A673 (cell line): ENCODE results near the gene PLA2G4F. TPM values are rescaled to one million over a fixed set of nuclear protein-coding genes. Genes with fewer than 3 reads are reported as not detected.

Source experiments
- BruUV-seq: library from RNA; stranded (reverse); fragments of 400-500 nt; replicated peaks from 2 replicates; lab custom pipeline; 2021; lab: Mats Ljungman, UMichigan
- CTCF ChIA-PET: fragments of 300-600 bp; sonication (Branson Sonifier 250); formaldehyde crosslinking; loops from one replicate; lab custom pipeline; 2022; ENCODE audit warnings: antibody characterized with exemption; lab: Charles Lee
- POLR2A ChIA-PET: fragments of 300-600 bp; sonication (Branson Sonifier 250); formaldehyde crosslinking; loops from one replicate; lab custom pipeline; 2022; ENCODE audit warnings: antibody characterized with exemption; ENCODE audit not compliant: low non-redundant PET; lab: Charles Lee
- DNase-seq: peaks from one replicate; pipeline ENCODE4 v3.0.0-alpha.2; 2015; ENCODE audit warnings: low spot score
- H3K27ac ChIP-seq: fragments of 200-600 bp; sonication (generic); 2 replicates; pipeline ENCODE4 v1.5.1; 2016; ENCODE audit warnings: mixed run types, low read depth, mild to moderate bottlenecking, mixed read lengths, antibody characterized with exemption, low read length; ENCODE audit not compliant: poor library complexity, severe bottlenecking
- H3K27me3 ChIP-seq: fragments of 200-600 bp; sonication (generic); replicated peaks from 2 replicates; pipeline ENCODE4 v1.6.1; 2017; ENCODE audit warnings: mixed run types, low read depth, mild to moderate bottlenecking, mixed read lengths, antibody characterized with exemption, low read length; ENCODE audit not compliant: insufficient read depth, poor library complexity
- H3K36me3 ChIP-seq: fragments of 200-600 bp; sonication (generic); 2 replicates; pipeline ENCODE4 v1.6.1; 2016; ENCODE audit warnings: mixed run types, mild to moderate bottlenecking, mixed read lengths, antibody characterized with exemption, low read length; ENCODE audit not compliant: insufficient read depth, poor library complexity, severe bottlenecking
- H3K4me1 ChIP-seq: fragments of 200-600 bp; sonication (generic); 2 replicates; pipeline ENCODE4 v1.6.1; 2017; ENCODE audit warnings: mixed run types, mild to moderate bottlenecking, mixed read lengths, antibody characterized with exemption, low read length; ENCODE audit not compliant: insufficient read depth, poor library complexity, severe bottlenecking
- H3K4me3 ChIP-seq: fragments of 200-600 bp; sonication (generic); 2 replicates; pipeline ENCODE4 v1.5.1; 2016; ENCODE audit warnings: low read depth, mixed run types, mild to moderate bottlenecking, mixed read lengths, low read length; ENCODE audit not compliant: poor library complexity, severe bottlenecking
- H3K9me3 ChIP-seq: fragments of 200-600 bp; sonication (generic); 2 replicates; pipeline ENCODE4 v1.6.1; 2016; ENCODE audit warnings: mixed run types, low read depth, mild to moderate bottlenecking, mixed read lengths, antibody characterized with exemption, low read length; ENCODE audit not compliant: poor library complexity, severe bottlenecking
- EZH2 ChIP-seq: fragments of 200-600 bp; sonication (generic); IDR thresholded peaks from 2 replicates; pipeline ENCODE4 v1.6.1; 2017; ENCODE audit warnings: borderline replicate concordance, low read depth, mild to moderate bottlenecking, mixed read lengths, antibody characterized with exemption, low read length; ENCODE audit not compliant: poor library complexity, severe bottlenecking
- intact Hi-C: fragments of 100-400 bp; cut with micrococcal nuclease; formaldehyde crosslinking; loops from one replicate; pipeline ENCODE4 v1.10.0; 2022; ENCODE audit not compliant: unreplicated experiment
- total RNA-seq: library from RNA; stranded (reverse); gene quantifications from 2 replicates; pipeline ENCODE4 v1.2.3, GENCODE V29; 2021
- TF ChIP-seq, protein P1 (sequence below): fragments of 300-800, 200-600 bp; sonication (generic); conservative IDR thresholded peaks from 2 replicates; pipeline ENCODE4 v1.5.1; 2017; ENCODE audit warnings: low read depth, mild to moderate bottlenecking, antibody characterized with exemption, low read length, moderate library complexity, mixed read lengths

Gene PLA2G4F
- total RNA-seq, 1 experiment from 2014 or later, result not detected

DNA sequence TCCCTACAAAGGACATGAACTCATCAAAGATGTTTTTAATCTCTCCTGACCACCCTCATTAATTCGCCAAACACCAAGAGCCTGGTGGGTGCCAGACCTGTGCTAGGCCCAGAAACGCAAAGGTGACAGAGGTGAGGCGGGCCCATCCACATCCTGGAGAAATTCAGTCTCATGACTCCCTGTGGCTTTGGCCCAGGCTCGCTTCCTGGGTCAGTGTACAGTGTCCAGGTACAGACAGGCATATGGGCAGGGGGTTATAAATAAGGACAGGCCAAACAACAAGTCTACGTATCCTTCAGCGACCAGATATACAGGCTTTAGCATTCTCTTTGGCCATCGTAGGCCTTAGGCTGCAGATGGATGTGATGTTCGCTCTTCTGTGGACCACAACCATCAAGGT lies 945 bp upstream of the PLA2G4F start:
- Histone ChIP-seq H3K9me3 (no peaks in the 10 kb centered on the region), H3K4me3 (no peak overlapping the region), H3K4me1 (no peaks in the 10 kb centered on the region), H3K36me3 (peaks cover 17% of the 10 kb centered on the region), H3K27me3 (no peaks in the 10 kb centered on the region), H3K27ac (no peak overlapping the region)
- TF ChIP-seq, protein P1, sequence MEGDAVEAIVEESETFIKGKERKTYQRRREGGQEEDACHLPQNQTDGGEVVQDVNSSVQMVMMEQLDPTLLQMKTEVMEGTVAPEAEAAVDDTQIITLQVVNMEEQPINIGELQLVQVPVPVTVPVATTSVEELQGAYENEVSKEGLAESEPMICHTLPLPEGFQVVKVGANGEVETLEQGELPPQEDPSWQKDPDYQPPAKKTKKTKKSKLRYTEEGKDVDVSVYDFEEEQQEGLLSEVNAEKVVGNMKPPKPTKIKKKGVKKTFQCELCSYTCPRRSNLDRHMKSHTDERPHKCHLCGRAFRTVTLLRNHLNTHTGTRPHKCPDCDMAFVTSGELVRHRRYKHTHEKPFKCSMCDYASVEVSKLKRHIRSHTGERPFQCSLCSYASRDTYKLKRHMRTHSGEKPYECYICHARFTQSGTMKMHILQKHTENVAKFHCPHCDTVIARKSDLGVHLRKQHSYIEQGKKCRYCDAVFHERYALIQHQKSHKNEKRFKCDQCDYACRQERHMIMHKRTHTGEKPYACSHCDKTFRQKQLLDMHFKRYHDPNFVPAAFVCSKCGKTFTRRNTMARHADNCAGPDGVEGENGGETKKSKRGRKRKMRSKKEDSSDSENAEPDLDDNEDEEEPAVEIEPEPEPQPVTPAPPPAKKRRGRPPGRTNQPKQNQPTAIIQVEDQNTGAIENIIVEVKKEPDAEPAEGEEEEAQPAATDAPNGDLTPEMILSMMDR, result no peak
- TF ChIP-seq EZH2, result no peak
- ChIA-PET POLR2A (no interaction called here), CTCF (interaction anchor here (1.2 kb wide), 1 partner anchor 228 kb away, joined by 3 read pairs; no protein-coding TSS in a partner anchor)
- no peak for DNase-seq
- no TSS peak for BruUV-seq
- intact Hi-C loops, result no loop called here

DNA sequence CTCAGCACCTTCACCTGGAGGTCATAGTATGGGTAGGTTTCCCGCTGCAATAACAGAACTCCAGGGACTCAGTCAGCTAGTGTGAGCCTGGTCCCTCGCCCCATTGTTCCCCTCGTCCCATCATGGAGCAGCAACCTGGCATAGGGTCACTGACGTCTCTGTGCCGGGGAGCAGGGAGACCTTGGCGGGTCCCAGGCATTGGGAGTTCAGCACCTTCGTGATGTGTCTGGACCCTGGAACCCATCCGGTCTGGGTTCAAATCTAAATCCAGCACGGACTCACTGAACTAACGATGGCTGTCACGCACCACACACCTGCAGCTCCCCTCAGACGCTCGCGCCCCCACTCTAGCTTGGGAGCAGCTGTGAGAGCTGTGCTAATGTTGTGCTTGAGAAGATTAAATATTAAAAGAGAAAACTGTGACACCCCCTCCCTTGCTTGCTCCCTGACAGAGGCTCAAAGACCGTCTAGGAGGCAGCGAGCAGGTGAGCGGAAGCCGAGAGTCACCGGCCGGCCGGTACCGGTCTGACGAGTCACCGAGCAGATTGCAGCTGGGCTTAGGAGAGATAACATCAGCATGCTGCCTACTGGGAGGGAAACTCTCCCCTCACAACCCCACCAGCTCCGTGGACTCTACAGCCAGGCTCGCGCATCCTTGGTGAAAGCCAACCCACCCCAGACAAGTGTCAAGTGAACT lies 742 bp downstream of the PLA2G4F start:
- ChIA-PET CTCF (interaction anchor here (1.2 to 1.4 kb wide), 2 partner anchors 18 to 230 kb away, joined by 3 read pairs; no protein-coding TSS in a partner anchor), POLR2A (no interaction called here)
- intact Hi-C loops, result no loop called here
- no peak for TF ChIP-seq EZH2
- TF ChIP-seq, protein P1, result no peak
- no peak overlapping the region for H3K27ac ChIP-seq
- no TSS peak for BruUV-seq
- H3K27me3 ChIP-seq, result no peaks in the 10 kb centered on the region
- H3K9me3 ChIP-seq, result no peaks in the 10 kb centered on the region
- H3K4me3 ChIP-seq, result no peak overlapping the region
- H3K4me1 ChIP-seq, result no peaks in the 10 kb centered on the region
- H3K36me3 ChIP-seq, result peaks cover 7% of the 10 kb centered on the region
- no peak for DNase-seq

DNA sequence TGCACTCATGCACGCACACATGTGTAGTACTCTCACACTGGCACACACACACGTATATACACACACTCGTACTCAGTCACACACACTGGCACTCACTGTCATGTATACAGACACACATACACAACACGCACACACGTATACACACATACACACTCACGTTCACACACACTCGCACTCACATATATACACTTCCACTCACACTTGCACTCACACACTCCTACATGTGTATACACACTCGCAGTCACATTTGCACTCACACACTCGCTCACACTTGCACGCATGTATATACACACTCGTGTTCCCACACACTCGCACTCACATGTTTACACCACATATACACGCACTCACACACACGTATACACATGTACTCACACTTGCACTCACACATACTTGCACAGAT lies 1.5 kb downstream of the PLA2G4F start:
- H3K27me3 ChIP-seq, result no peaks in the 10 kb centered on the region
- no peaks in the 10 kb centered on the region for H3K9me3 ChIP-seq
- no peak overlapping the region for H3K27ac ChIP-seq
- BruUV-seq, result no TSS peak
- POLR2A ChIA-PET, result no interaction called here
- TF ChIP-seq, protein P1, result no peak
- no peak for TF ChIP-seq EZH2
- DNase-seq, result no peak
- CTCF ChIA-PET, result no interaction called here
- intact Hi-C loops, result no loop called here
- no peak overlapping the region for H3K4me3 ChIP-seq
- H3K4me1 ChIP-seq, result no peaks in the 10 kb centered on the region
- peaks cover 6% of the 10 kb centered on the region for H3K36me3 ChIP-seq
